MG63 (cell line): Measurements from ENCODE around the gene IL10RA. TPM values are rescaled to one million over a fixed set of nuclear protein-coding genes. Genes with fewer than 3 reads are reported as not detected.
A peak's percentile ranks its signal among the peaks of the same experiment; 100 is the strongest.

Experiments used
- DNase-seq: peaks from one replicate; pipeline ENCODE4 v3.0.0-alpha.2; 2020
- H3K27me3 ChIP-seq: fragments of 250-450 bp; sonication (Bioruptor Pico); 2 replicates; pipeline ENCODE4 v1.5.1; 2020; ENCODE audit warnings: mild to moderate bottlenecking, moderate library complexity
- H3K36me3 ChIP-seq: fragments of 250-450 bp; sonication (Bioruptor Pico); 2 replicates; pipeline ENCODE4 v1.5.1; 2020; ENCODE audit warnings: mild to moderate bottlenecking, moderate library complexity
- H3K4me3 ChIP-seq: fragments of 250-450 bp; sonication (Bioruptor Pico); 2 replicates; pipeline ENCODE4 v1.5.1; 2020; ENCODE audit warnings: mild to moderate bottlenecking, moderate library complexity
- H3K9me3 ChIP-seq: fragments of 250-450 bp; sonication (Bioruptor Pico); 2 replicates; pipeline ENCODE4 v1.5.1; 2020; ENCODE audit warnings: mild to moderate bottlenecking, moderate library complexity
- total RNA-seq: library from RNA; depleted of rRNA; stranded (reverse); fragments of >200 nt; shearing (Covaris generic); gene quantifications from 2 replicates; pipeline ENCODE4 v1.2.3, GENCODE V29; 2014; ENCODE audit warnings: low replicate concordance

The IL10RA gene
- total RNA-seq, 1 experiment from 2014 or later = 1.3 TPM

GRCh38 chr11:118009864-118010737, 23.9 kb downstream of the IL10RA start:
- H3K27me3 ChIP-seq = no peaks in the 10 kb centered on the region
- no peak for DNase-seq
- no peaks in the 10 kb centered on the region for H3K36me3 ChIP-seq
- no peaks in the 10 kb centered on the region for H3K9me3 ChIP-seq
- H3K4me3 ChIP-seq = no peak overlapping the region

- DNase-seq = no peak
- no peak overlapping the region for H3K4me3 ChIP-seq
- H3K9me3 ChIP-seq = no peaks in the 10 kb centered on the region
- H3K36me3 ChIP-seq = no peaks in the 10 kb centered on the region
- no peaks in the 10 kb centered on the region for H3K27me3 ChIP-seq
Observed at GRCh38 chr11:118010738-118011461, 24.7 kb downstream of the IL10RA start.

- Histone ChIP-seq H3K27me3 (no peaks in the 10 kb centered on the region), H3K4me3 (no peak overlapping the region), H3K9me3 (no peaks in the 10 kb centered on the region), H3K36me3 (no peaks in the 10 kb centered on the region)
- peak; percentile 50 for DNase-seq
Observed at GRCh38 chr11:118012083-118012669, 26.0 kb downstream of the IL10RA start.

- no peaks in the 10 kb centered on the region for H3K9me3 ChIP-seq
- 0 out of 2 replicates have a peak, but pooled peaks cover 2% of the 10 kb centered on the region for H3K27me3 ChIP-seq
- no peak for DNase-seq
- no peak overlapping the region for H3K4me3 ChIP-seq
- no peaks in the 10 kb centered on the region for H3K36me3 ChIP-seq
Observed at GRCh38 chr11:118014022-118014421, 27.8 kb downstream of the IL10RA start.

- Histone ChIP-seq H3K4me3 (no peak overlapping the region), H3K27me3 (0 out of 2 replicates have a peak, but pooled peaks cover 2% of the 10 kb centered on the region), H3K9me3 (no peaks in the 10 kb centered on the region), H3K36me3 (no peaks in the 10 kb centered on the region)
- no peak for DNase-seq
Observed at GRCh38 chr11:118015385-118015841, 29.2 kb downstream of the IL10RA start.

GRCh38 chr11:118016104-118016503, 29.9 kb downstream of the IL10RA start:
- Histone ChIP-seq H3K27me3 (0 out of 2 replicates have a peak, but pooled peaks cover 2% of the 10 kb centered on the region), H3K36me3 (no peaks in the 10 kb centered on the region), H3K4me3 (no peak overlapping the region), H3K9me3 (peaks cover 2% of the 10 kb centered on the region)
- no peak for DNase-seq

GRCh38 chr11:118017111-118017510, 30.9 kb downstream of the IL10RA start:
- Histone ChIP-seq H3K4me3 (no peak overlapping the region), H3K9me3 (peaks cover 3% of the 10 kb centered on the region), H3K27me3 (0 out of 2 replicates have a peak, but pooled peaks cover 2% of the 10 kb centered on the region), H3K36me3 (no peaks in the 10 kb centered on the region)
- DNase-seq = no peak

- no peak overlapping the region for H3K4me3 ChIP-seq
- peaks cover 3% of the 10 kb centered on the region for H3K9me3 ChIP-seq
- 0 out of 2 replicates have a peak, but pooled peaks cover 2% of the 10 kb centered on the region for H3K27me3 ChIP-seq
- H3K36me3 ChIP-seq = no peaks in the 10 kb centered on the region
- no peak for DNase-seq
Observed at GRCh38 chr11:118017631-118018315, 31.6 kb downstream of the IL10RA start.

- H3K27me3 ChIP-seq = 0 out of 2 replicates have a peak, but pooled peaks cover 2% of the 10 kb centered on the region
- peaks cover 3% of the 10 kb centered on the region for H3K9me3 ChIP-seq
- H3K36me3 ChIP-seq = no peaks in the 10 kb centered on the region
- no peak overlapping the region for H3K4me3 ChIP-seq
- no peak for DNase-seq
Observed at GRCh38 chr11:118018401-118018800, 32.2 kb downstream of the IL10RA start.

- Histone ChIP-seq H3K36me3 (no peaks in the 10 kb centered on the region), H3K9me3 (peaks cover 3% of the 10 kb centered on the region), H3K27me3 (0 out of 2 replicates have a peak, but pooled peaks cover 2% of the 10 kb centered on the region), H3K4me3 (no peak overlapping the region)
- no peak for DNase-seq
Observed at GRCh38 chr11:118021146-118021545, 35.0 kb downstream of the IL10RA start.

- Histone ChIP-seq H3K4me3 (no peak overlapping the region), H3K27me3 (peaks cover 2% of the 10 kb centered on the region; the same call in 1 of the 2 replicates), H3K36me3 (no peaks in the 10 kb centered on the region), H3K9me3 (no peaks in the 10 kb centered on the region)
- no peak for DNase-seq
Observed at GRCh38 chr11:118027694-118028093, 41.5 kb downstream of the IL10RA start.

GRCh38 chr11:118028626-118029025, 42.4 kb downstream of the IL10RA start:
- H3K4me3 ChIP-seq = no peak overlapping the region
- no peak for DNase-seq
- H3K27me3 ChIP-seq = peaks cover 2% of the 10 kb centered on the region
- no peaks in the 10 kb centered on the region for H3K36me3 ChIP-seq
- no peaks in the 10 kb centered on the region for H3K9me3 ChIP-seq

GRCh38 chr11:118033443-118033842, 47.2 kb downstream of the IL10RA start:
- H3K27me3 ChIP-seq = peaks cover 2% of the 10 kb centered on the region

GRCh38 chr11:118042141-118042540, 55.9 kb downstream of the IL10RA start:
- H3K9me3 ChIP-seq = no peaks in the 10 kb centered on the region
- H3K27me3 ChIP-seq = no peaks in the 10 kb centered on the region
- no peaks in the 10 kb centered on the region for H3K36me3 ChIP-seq
- no peak overlapping the region for H3K4me3 ChIP-seq
- DNase-seq = no peak

More at GRCh38 chr11:118033443-118033842, 47.2 kb downstream of the IL10RA start:
- H3K4me3 ChIP-seq = no peak overlapping the region
- DNase-seq = no peak
- H3K9me3 ChIP-seq = no peaks in the 10 kb centered on the region
- H3K36me3 ChIP-seq = no peaks in the 10 kb centered on the region

GRCh38 chr11:118042796-118043195, 56.6 kb downstream of the IL10RA start:
- H3K4me3 ChIP-seq = no peak overlapping the region
- DNase-seq = no peak
- H3K27me3 ChIP-seq = no peaks in the 10 kb centered on the region
- H3K36me3 ChIP-seq = no peaks in the 10 kb centered on the region
- H3K9me3 ChIP-seq = no peaks in the 10 kb centered on the region

GRCh38 chr11:118045191-118045590, 59.0 kb downstream of the IL10RA start:
- Histone ChIP-seq H3K4me3 (no peak overlapping the region), H3K9me3 (no peaks in the 10 kb centered on the region), H3K36me3 (no peaks in the 10 kb centered on the region), H3K27me3 (no peaks in the 10 kb centered on the region)
- no peak for DNase-seq
